GM19328 (cell line): ENCODE data around the gene MSANTD3.
"Not testable (repeated sequence)": the region's sequence is repeated elsewhere in the genome, so short reads cannot be mapped to it uniquely, and the experiment has no call there.

Experiments
- ATAC-seq: cut with Tn5 transposase; IDR thresholded peaks from one replicate; pipeline ENCODE4 v1.9.1; 2021; ENCODE audit warnings: mild to moderate bottlenecking, moderate library complexity; ENCODE audit not compliant: unreplicated experiment

Gene MSANTD3

DNA sequence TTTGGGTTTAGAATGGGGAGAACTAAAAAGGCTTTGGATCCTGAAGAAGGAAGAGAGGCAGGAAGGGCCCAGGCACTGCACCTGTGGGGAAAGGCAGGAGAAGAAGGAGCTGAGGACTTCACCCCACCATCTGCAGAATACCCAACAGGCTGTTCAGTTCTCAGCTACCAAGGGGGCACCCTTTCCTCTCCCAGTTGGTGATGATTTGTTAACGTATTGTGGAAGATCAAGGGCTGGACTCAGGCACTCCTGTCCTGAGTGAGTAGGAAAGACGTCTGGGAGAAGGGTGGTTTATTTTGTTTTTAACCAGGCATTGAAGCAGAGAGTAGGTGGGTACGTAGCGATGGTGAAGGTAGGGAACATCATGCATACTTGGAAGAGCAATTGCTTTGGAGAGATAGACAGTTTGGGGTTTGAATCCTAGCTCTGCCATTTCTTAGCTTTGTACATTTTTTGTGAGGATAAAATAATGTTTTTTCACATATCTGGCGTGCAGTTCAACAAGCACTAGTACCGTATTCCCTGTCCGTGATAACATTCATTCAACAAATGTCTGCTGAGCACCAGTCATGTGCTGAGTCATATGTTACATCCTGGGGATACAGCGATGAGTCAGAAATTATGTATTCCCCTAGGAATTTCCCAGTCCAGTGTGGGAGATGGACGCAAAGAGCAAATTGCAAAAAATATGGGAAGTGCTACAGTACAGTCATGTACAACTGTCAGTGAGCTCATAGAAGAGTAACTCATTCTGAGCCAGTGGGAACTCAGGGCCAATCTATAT lies 2.1 kb downstream of the MSANTD3 start:
- no peak for ATAC-seq

DNA sequence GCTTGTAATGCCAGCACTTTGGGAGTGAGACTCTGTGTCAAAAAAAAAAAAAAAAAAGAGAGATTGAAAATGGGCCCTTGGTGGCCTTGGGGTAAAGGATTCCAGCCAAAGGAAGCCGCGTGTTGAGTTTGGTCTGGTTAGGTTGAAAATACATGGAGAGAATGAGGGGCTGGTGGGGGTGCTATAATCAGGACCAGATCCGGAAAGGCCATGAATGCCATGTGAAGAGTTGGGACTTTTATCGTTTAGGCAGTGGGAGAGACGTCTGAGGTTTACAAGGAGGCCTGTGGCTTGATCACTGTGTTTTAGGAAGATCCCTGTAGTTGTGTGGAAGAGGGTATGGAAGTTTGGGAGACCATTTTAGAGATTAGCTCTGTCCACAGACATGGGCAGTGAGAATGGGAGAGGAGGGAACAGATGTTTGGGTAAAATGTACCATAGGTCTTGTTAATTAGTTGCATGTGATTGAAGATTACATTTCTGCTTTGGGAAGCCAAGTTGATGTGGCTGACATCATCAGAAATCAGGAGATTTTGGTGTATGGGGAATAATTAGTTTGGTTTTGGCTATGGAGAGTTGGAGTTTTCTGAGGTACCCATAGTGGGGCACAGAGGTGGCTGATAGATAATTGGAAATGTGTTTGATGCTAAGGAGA lies 3.5 kb downstream of the MSANTD3 start:
- ATAC-seq, result no peak

DNA sequence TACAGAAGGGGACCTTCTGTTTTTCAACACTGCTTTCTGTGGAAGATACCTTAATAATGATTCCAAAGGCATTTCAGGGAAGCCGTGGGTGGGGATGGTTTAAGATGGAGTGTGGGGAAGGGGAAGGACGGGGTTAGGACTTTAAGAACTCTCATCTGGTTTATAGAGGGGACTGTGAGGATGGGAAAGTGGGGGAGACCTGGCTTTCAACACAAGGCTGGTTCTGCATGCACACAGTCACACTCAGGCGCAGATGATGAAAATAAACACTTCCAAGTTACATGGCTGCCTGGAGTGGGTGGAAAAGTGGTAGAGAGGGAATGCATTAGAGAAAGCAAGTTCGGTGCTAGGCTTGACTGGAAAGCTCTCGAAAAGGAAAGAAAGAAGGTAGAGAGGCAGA lies 4.9 kb downstream of the MSANTD3 start:
- ATAC-seq, result no peak

DNA sequence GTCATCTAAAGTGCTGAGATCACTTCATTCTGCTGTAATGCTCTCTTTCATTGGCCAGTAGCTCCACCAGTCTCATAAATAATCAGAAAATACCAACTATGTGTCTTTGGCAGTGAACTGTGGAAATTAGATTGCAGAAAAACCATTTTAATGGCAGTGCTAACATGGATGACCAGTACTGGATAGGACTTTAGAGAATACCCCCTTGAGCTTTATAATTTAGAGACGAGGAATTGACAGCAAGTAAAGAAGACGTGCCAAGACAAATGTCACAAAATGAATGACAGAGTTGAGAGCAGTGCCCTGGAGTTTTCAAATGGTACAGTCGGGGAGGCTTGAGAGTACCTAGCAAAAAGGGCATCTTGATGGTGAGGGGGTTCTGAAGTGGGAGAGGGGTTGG lies 5.8 kb downstream of the MSANTD3 start:
- no peak for ATAC-seq

- no peak for ATAC-seq
These were observed 9.6 kb downstream of the MSANTD3 start for GRCh38 chr9:100436571-100436970.

GRCh38 chr9:100437860-100438805 lies 11.2 kb downstream of the MSANTD3 start:
- no peak for ATAC-seq

DNA sequence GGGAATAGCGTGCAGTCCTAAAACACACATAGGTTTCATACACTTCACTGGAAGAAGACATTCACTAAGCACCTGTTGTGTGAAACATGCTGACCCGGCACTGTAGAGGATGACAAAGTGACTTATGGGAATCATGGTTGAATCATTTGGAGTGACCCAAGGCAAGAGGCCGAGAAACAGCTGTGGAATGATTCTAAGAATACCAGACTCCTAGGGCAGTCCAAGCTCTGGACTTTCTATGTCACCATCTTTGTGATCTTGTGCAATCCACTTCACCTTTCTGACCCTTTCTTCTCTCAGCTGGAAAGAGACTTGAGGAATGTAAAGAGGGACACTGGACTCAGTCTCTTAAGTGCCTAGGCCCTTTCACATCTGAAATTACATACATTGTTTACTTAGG lies 13.1 kb downstream of the MSANTD3 start:
- ATAC-seq, result no peak

GRCh38 chr9:100440487-100440886 lies 13.5 kb downstream of the MSANTD3 start:
- ATAC-seq, result not testable (repeated sequence)

GRCh38 chr9:100441911-100442361 lies 15.0 kb downstream of the MSANTD3 start:
- ATAC-seq, result no peak

GRCh38 chr9:100443781-100444768 lies 17.1 kb downstream of the MSANTD3 start:
- ATAC-seq, result no peak

GRCh38 chr9:100445161-100445902 lies 18.4 kb downstream of the MSANTD3 start:
- no peak for ATAC-seq

DNA sequence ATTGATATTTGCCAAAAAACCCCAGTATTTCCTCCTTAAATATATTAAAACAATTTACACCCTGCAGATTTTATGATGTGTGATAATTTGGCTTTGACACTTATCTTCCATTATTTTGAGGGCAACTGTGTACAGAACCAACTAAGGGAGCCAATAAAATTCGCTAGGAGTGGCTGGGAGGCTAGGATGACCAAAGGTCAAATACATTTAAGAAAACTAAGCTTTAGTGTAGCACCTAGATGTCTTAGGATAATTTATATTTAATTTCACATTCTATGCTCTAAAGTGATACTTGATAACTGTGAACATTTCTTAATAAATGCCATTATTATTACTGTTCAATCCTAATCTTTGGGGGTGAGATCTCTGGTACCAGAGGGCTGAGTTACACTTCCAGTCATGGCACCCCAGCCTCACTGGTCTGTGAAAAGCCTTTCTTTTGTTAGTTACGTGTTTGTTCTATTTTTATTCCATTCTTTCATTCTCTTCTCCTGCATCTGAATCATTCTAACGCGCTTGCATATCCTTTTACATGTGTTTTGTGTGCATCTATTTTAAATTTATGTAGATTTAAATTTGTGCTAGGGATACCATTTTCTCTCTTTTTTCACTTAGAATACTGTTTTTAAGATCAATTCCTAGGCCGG lies 19.1 kb downstream of the MSANTD3 start:
- no peak for ATAC-seq

GRCh38 chr9:100447041-100447440 lies 20.1 kb downstream of the MSANTD3 start:
- no peak for ATAC-seq

GRCh38 chr9:100448266-100448665 lies 21.3 kb downstream of the MSANTD3 start:
- ATAC-seq, result no peak

DNA sequence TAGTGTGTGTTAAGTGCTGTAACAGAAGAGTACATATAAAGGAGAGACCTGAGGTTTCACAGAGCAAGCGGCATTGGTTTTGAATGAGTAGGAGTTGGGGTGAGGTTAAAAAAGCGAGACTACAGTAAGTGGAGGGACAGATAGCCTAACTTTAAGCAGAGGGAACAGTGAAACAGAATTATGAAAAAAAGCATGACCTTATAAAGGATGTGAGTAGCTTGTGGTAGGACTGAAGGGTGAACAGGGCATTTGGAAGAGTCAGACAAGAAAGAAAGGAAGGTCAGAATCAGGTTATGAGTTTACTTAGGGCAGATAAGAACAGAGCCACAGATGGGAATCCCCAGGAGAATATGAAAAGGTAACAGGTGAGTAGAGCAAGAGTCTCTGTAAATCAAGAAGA lies 22.5 kb downstream of the MSANTD3 start:
- no peak for ATAC-seq

GRCh38 chr9:100452894-100453293 lies 26.0 kb downstream of the MSANTD3 start:
- ATAC-seq, result no peak

DNA sequence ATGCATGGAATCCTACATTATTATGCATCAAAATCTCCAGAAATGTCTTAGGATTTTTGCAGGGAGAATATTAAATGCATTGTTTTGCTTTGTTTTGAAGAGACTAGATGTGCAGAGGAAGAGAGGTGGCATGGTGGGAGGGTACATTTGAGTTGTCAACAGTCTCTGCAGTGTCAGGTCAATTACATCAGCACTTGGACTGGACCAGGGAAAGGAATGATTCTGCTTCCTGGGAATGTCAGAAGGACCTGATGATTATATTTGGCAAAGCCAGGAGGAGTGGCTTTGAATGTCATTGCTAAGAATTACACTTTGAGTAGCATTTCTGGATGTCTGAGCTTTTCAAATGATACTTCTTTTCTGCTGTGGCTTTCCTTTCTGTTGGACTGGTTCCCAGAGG lies 28.5 kb downstream of the MSANTD3 start:
- ATAC-seq, result no peak

DNA sequence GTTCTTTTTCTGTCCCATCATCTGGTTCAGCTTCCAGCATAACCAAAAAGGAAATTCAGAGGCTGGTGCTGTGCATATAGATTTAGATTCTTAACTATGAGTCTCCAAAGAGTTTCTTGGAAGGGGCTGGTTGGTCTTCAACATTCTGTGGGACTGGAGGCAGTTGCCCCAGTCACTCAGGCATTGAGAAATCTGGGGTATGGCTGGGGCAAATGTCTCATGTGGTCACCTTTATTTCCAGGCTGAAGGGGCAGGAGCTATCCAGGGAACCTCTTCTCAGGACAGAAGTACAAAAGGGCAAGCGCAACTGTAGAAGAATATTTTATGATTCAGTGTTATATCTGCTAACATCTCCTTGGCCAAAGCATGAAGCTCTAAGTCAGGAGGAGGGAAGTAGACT lies 30.6 kb downstream of the MSANTD3 start:
- ATAC-seq, result no peak

DNA sequence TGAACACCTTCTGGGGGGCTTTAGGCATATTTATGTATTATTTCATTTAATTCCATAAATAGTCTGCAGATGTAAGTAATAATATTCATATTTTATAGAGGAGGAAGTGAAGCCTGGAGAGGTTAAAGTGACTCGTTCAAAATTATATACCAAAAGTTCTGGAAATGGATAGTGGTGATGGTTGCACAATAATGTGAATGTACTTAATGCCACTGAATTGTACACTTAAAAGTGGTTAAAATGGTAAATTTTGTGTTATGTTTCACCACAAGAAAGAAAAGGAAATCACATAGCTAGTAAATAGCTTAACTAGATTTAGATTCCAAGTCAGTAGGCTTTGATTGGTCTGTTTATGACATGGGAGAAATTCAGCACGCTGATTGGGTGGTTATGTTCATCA lies 33.0 kb downstream of the MSANTD3 start:
- no peak for ATAC-seq
